Lower leg skin (tissue), 3 donors: Measurements from ENCODE around the gene TMEM151A.

Experiments
- POLR2A ChIP-seq, 2 donors: fragments of 450-650 bp; IDR thresholded peaks; one replicate each; pipeline ENCODE4 v1.6.1; 2016 to 2017; ENCODE audit warnings: antibody characterized with exemption in 2 of 2, mild to moderate bottlenecking in 1 of 2, moderate library complexity in 1 of 2
- TF ChIP-seq, protein P1 (sequence below), 3 donors: fragments of 450-650 bp; IDR thresholded peaks; one replicate each; pipeline ENCODE4 v1.5.1; 2016; ENCODE audit warnings: antibody characterized with exemption in 3 of 3, mild to moderate bottlenecking in 3 of 3, moderate library complexity in 2 of 3

DNA sequence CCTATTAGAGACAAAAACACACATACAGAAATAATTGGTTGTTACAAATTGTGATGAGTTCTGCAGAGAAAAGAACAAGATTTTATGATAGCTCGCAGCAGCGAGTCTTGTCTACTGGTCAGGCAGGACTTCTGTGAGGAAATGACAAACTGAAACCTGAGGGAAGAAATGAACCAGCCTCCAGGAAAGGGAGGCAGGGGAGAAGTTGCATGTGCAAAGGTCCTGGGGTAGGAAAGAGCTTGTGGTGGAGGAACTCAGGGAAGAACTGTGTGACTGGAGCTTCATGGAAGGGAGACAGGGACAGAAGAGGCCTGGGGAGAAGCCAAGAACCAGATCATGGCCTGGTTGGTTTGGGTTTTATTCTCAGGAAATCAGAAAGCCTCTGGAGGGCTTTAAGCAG, 32.5 kb upstream of the TMEM151A start:
- TF ChIP-seq, protein P1, sequence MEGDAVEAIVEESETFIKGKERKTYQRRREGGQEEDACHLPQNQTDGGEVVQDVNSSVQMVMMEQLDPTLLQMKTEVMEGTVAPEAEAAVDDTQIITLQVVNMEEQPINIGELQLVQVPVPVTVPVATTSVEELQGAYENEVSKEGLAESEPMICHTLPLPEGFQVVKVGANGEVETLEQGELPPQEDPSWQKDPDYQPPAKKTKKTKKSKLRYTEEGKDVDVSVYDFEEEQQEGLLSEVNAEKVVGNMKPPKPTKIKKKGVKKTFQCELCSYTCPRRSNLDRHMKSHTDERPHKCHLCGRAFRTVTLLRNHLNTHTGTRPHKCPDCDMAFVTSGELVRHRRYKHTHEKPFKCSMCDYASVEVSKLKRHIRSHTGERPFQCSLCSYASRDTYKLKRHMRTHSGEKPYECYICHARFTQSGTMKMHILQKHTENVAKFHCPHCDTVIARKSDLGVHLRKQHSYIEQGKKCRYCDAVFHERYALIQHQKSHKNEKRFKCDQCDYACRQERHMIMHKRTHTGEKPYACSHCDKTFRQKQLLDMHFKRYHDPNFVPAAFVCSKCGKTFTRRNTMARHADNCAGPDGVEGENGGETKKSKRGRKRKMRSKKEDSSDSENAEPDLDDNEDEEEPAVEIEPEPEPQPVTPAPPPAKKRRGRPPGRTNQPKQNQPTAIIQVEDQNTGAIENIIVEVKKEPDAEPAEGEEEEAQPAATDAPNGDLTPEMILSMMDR (IDR thresholded peaks at IDR 0.05) = no peak
- TF ChIP-seq POLR2A (IDR thresholded peaks at IDR 0.05) = no peak
